IMR-90 (cell line): ENCODE measurements around the gene OPRL1. TPM values are rescaled to one million over a fixed set of nuclear protein-coding genes. Genes with fewer than 3 reads are reported as not detected.

Source experiments
- ATAC-seq: fragments of 200-7000 bp; cut with Tn5 transposase; 2 replicates; pipeline ENCODE4 v1.9.1; 2020; ENCODE audit warnings: low read depth, mild to moderate bottlenecking, moderate library complexity
- BruUV-seq: library from RNA; stranded (reverse); fragments of 400-500 nt; replicated peaks from 2 replicates; lab custom pipeline; 2021; lab: Mats Ljungman, UMichigan
- CTCF ChIA-PET: fragments of 300-600 bp; formaldehyde crosslinking; extraction: SDS; loops from one replicate; lab custom pipeline; 2021; ENCODE audit warnings: antibody characterized with exemption; lab: Yijun Ruan, JAX
- POLR2A ChIA-PET: fragments of 300-600 bp; sonication (Branson Sonifier 250); formaldehyde crosslinking; loops from one replicate; lab custom pipeline; 2022; ENCODE audit warnings: antibody characterized with exemption; ENCODE audit not compliant: unreplicated experiment; lab: Charles Lee
- DNase-seq: peaks from one replicate; pipeline ENCODE4 v3.0.0; 2013
- H2AFZ ChIP-seq: replicated peaks from 2 replicates; pipeline ENCODE3; 2013; ENCODE audit warnings: low read length, mild to moderate bottlenecking; ENCODE audit not compliant: poor library complexity
- H2AK5ac ChIP-seq: 2 replicates; pipeline ENCODE4 v1.6.1; 2013; ENCODE audit warnings: low read depth, low read length, inconsistent platforms
- H2AK9ac ChIP-seq: replicated peaks from 2 replicates; pipeline ENCODE3; 2013; ENCODE audit warnings: mild to moderate bottlenecking, low read depth, low read length, moderate library complexity; ENCODE audit not compliant: poor library complexity
- H2BK120ac ChIP-seq: 2 replicates; pipeline ENCODE4 v1.6.1; 2013; ENCODE audit warnings: low read depth, low read length, inconsistent platforms
- H2BK15ac ChIP-seq: 3 replicates; pipeline ENCODE4 v1.6.1; 2013; ENCODE audit warnings: low read depth, low read length, inconsistent platforms
- H2BK20ac ChIP-seq: 2 replicates; pipeline ENCODE4 v1.6.1; 2013; ENCODE audit warnings: low read depth, mild to moderate bottlenecking, inconsistent platforms, low read length, moderate library complexity
- H2BK5ac ChIP-seq: 2 replicates; pipeline ENCODE4 v1.6.1; 2013; ENCODE audit warnings: mild to moderate bottlenecking, low read depth, low read length, inconsistent platforms; ENCODE audit not compliant: poor library complexity, severe bottlenecking
- H3K14ac ChIP-seq: replicated peaks from 2 replicates; pipeline ENCODE4 v1.6.1; 2013; ENCODE audit warnings: low read depth, low read length, inconsistent platforms
- H3K18ac ChIP-seq: 2 replicates; pipeline ENCODE4 v1.6.1; 2013; ENCODE audit warnings: low read depth, low read length, control low read depth
- H3K23ac ChIP-seq: 2 replicates; pipeline ENCODE4 v1.6.1; 2013; ENCODE audit warnings: low read depth, low read length, inconsistent platforms
- H3K27ac ChIP-seq: 2 replicates; pipeline ENCODE4 v1.5.1; 2013; ENCODE audit warnings: mild to moderate bottlenecking, control low read depth, low read length; ENCODE audit not compliant: insufficient read depth
- H3K27me3 ChIP-seq: 2 replicates; pipeline ENCODE4 v1.6.1; 2013; ENCODE audit warnings: low read length; ENCODE audit not compliant: control insufficient read depth, insufficient read depth
- H3K36me3 ChIP-seq: 2 replicates; pipeline ENCODE4 v1.6.1; 2013; ENCODE audit warnings: low read length, mixed read lengths; ENCODE audit not compliant: control insufficient read depth, insufficient read depth
- H3K4ac ChIP-seq: 2 replicates; pipeline ENCODE4 v1.6.1; 2013; ENCODE audit warnings: low read depth, low read length, inconsistent platforms
- H3K4me1 ChIP-seq: 2 replicates; pipeline ENCODE4 v1.6.1; 2013; ENCODE audit warnings: low read length, mixed read lengths; ENCODE audit not compliant: control insufficient read depth, insufficient read depth
- H3K4me2 ChIP-seq: 2 replicates; pipeline ENCODE4 v1.6.1; 2013; ENCODE audit warnings: low read depth, mild to moderate bottlenecking, control low read depth, low read length, moderate library complexity
- H3K4me3 ChIP-seq: 2 replicates; pipeline ENCODE4 v1.5.1; 2013; ENCODE audit warnings: low read depth, mild to moderate bottlenecking, control low read depth, low read length, moderate library complexity; ENCODE audit not compliant: insufficient read depth
- H3K56ac ChIP-seq: 2 replicates; pipeline ENCODE4 v1.6.1; 2013; ENCODE audit warnings: low read length, inconsistent platforms; ENCODE audit not compliant: insufficient read depth; ENCODE audit errors: extremely low read depth
- H3K79me1 ChIP-seq, 2 experiments: 2 replicates each; pipeline ENCODE4 v1.6.1; 2013; ENCODE audit warnings: low read length in 2 of 2, inconsistent platforms in 1 of 2, low read depth in 1 of 2
- H3K9ac ChIP-seq: 2 replicates; pipeline ENCODE4 v1.6.1; 2013; ENCODE audit warnings: low read depth, low read length, control low read depth
- H3K9me1 ChIP-seq: 2 replicates; pipeline ENCODE4 v1.6.1; 2013; ENCODE audit warnings: low read length, inconsistent platforms; ENCODE audit not compliant: insufficient read depth
- H3K9me3 ChIP-seq: 2 replicates; pipeline ENCODE4 v1.6.1; 2013; ENCODE audit warnings: low read length; ENCODE audit not compliant: control insufficient read depth, insufficient read depth
- H4K20me1 ChIP-seq: 2 replicates; pipeline ENCODE4 v1.6.1; 2013; ENCODE audit warnings: low read length, inconsistent platforms; ENCODE audit not compliant: insufficient read depth
- H4K5ac ChIP-seq: 2 replicates; pipeline ENCODE4 v1.6.1; 2013; ENCODE audit warnings: mild to moderate bottlenecking, low read depth, low read length, control low read depth
- H4K8ac ChIP-seq, 2 experiments: 2 replicates each; pipeline ENCODE4 v1.6.1; 2013; ENCODE audit warnings: low read depth in 2 of 2, low read length in 2 of 2, control low read depth in 1 of 2, inconsistent platforms in 1 of 2
- H4K91ac ChIP-seq: 2 replicates; pipeline ENCODE4 v1.6.1; 2013; ENCODE audit warnings: low read depth, low read length, inconsistent platforms; ENCODE audit not compliant: insufficient read depth
- CEBPB ChIP-seq: IDR thresholded peaks from 2 replicates; pipeline ENCODE4 v1.6.1; 2012; ENCODE audit warnings: low read depth, low read length, improper control_type of control experiment
- CTCF ChIP-seq: conservative IDR thresholded peaks from 2 replicates; pipeline ENCODE4 v1.5.1; 2012; ENCODE audit warnings: mild to moderate bottlenecking, low read depth, low read length, improper control_type of control experiment
- ELK1 ChIP-seq: fragments of 150-350 bp; IDR thresholded peaks from 2 replicates; pipeline ENCODE4 v1.6.1; 2016; ENCODE audit warnings: low read depth, mild to moderate bottlenecking, low read length, moderate library complexity, borderline replicate concordance
- FOS ChIP-seq: fragments of 150-350 bp; IDR thresholded peaks from 2 replicates; pipeline ENCODE4 v1.6.1; 2016; ENCODE audit warnings: low read depth, low read length
- MAFK ChIP-seq: IDR thresholded peaks from 2 replicates; pipeline ENCODE4 v1.6.1; 2012; ENCODE audit warnings: low read depth, low read length, improper control_type of control experiment
- MAZ ChIP-seq: IDR thresholded peaks from 2 replicates; pipeline ENCODE4 v1.6.1; 2012; ENCODE audit warnings: low read depth, mild to moderate bottlenecking, low read length, improper control_type of control experiment, moderate library complexity, borderline replicate concordance
- MXI1 ChIP-seq: IDR thresholded peaks from 2 replicates; pipeline ENCODE4 v1.6.1; 2012; ENCODE audit warnings: low read depth, mild to moderate bottlenecking, low read length, moderate library complexity, borderline replicate concordance
- NFE2L2 ChIP-seq: fragments of 150-350 bp; IDR thresholded peaks from 2 replicates; pipeline ENCODE4 v1.6.1; 2016; ENCODE audit warnings: low read depth, mild to moderate bottlenecking, low read length
- RCOR1 ChIP-seq: IDR thresholded peaks from 2 replicates; pipeline ENCODE4 v1.6.1; 2012; ENCODE audit warnings: mild to moderate bottlenecking, low read length, improper control_type of control experiment; ENCODE audit not compliant: insufficient replicate concordance
- RFX5 ChIP-seq: IDR thresholded peaks from 2 replicates; pipeline ENCODE4 v1.8.0; 2012; ENCODE audit warnings: low read depth, mild to moderate bottlenecking, low read length, moderate library complexity
- SMC3 ChIP-seq: fragments of 150-350 bp; IDR thresholded peaks from 2 replicates; pipeline ENCODE4 v1.6.1; 2016; ENCODE audit warnings: low read depth, mild to moderate bottlenecking, antibody characterized with exemption, low read length, moderate library complexity
- USF2 ChIP-seq: fragments of 150-350 bp; IDR thresholded peaks from 2 replicates; pipeline ENCODE4 v1.6.1; 2017; ENCODE audit warnings: mild to moderate bottlenecking, antibody characterized with exemption, low read length, low read depth
- WGBS, 2 experiments: methylation state at CpG; one replicate each; pipeline versions ENCODE4 v1.1.5 to v1.1.7; 2013; ENCODE audit warnings: missing lambda C conversion rate in 2 of 2; ENCODE audit not compliant: insufficient read length in 1 of 2; ENCODE audit errors: extremely low coverage in 2 of 2; 5-methylcytosine and 5-hydroxymethylcytosine counted together
- dilution Hi-C: fragments of 300-500 bp; cut with HindIII; formaldehyde crosslinking; loops from one replicate; pipeline ENCODE4 v1.14.3; 2018; ENCODE audit warnings: low sequenced_read_pairs; ENCODE audit not compliant: unreplicated experiment
- in situ Hi-C: fragments of 300-500 bp; cut with MboI; formaldehyde crosslinking; loops from 3 replicates; pipeline ENCODE4 v1.14.3; 2019; ENCODE audit warnings: low sequenced_read_pairs, inconsistent platforms, mixed read lengths
- intact Hi-C: fragments of 100-400 bp; cut with micrococcal nuclease; formaldehyde crosslinking; loops from 2 replicates; pipeline ENCODE4 v1.10.0; 2022
- polyA plus RNA-seq, 3 experiments: library from polyadenylated mRNA; depleted of rRNA; stranded (reverse); fragments of >200 nt; gene quantifications; 2 replicates each; pipeline ENCODE4 v1.2.3, GENCODE V29; 2012; ENCODE audit warnings: low replicate concordance in 1 of 3
- total RNA-seq: library from RNA; depleted of rRNA; stranded (reverse); fragments of >200 nt; gene quantifications from 2 replicates; pipeline ENCODE4 v1.2.3, GENCODE V29; 2012

Gene OPRL1
- total and polyA plus RNA-seq, 2 of the 4 experiments (the other 2 are of a cell fraction) = 0.36 to 1.2 TPM

- no peaks in the 10 kb centered on the region for H3K36me3 ChIP-seq
- no peak overlapping the region for H3K27ac ChIP-seq
- H3K9me1 ChIP-seq = no peaks in the 10 kb centered on the region
- 31% methylated on average over 3 of the region's 21 CpGs; no CpG with 5 or more reads in 1 of the 2 experiments for WGBS, 2 experiments
- ATAC-seq (no peak), DNase-seq (no peak)
- intact Hi-C loops = no loop called here
- CTCF ChIA-PET = interaction anchor here (0.9 kb wide), 1 partner anchor 33 kb away, joined by 4 read pairs; no protein-coding TSS in a partner anchor
- no peak overlapping the region for H3K14ac ChIP-seq
- H3K56ac ChIP-seq = no peak overlapping the region
- H2AK9ac ChIP-seq = no peak overlapping the region
- H3K9me3 ChIP-seq = no peaks in the 10 kb centered on the region
- H3K4ac ChIP-seq = no peak overlapping the region
- H2BK20ac ChIP-seq = no peak overlapping the region
- peaks cover 28% of the 10 kb centered on the region; the same call in 1 of the 2 replicates for H3K27me3 ChIP-seq
- H3K4me3 ChIP-seq = no peak overlapping the region
- H3K4me2 ChIP-seq = no peak overlapping the region
- no peaks in the 10 kb centered on the region for H4K20me1 ChIP-seq
- H2BK120ac ChIP-seq = no peak overlapping the region
- no peak overlapping the region for H2BK5ac ChIP-seq
- H3K4me1 ChIP-seq = no peaks in the 10 kb centered on the region
- in situ Hi-C loops = no loop called here
- no peak for TF ChIP-seq MAZ
- no peak for TF ChIP-seq SMC3
- no peak for TF ChIP-seq CEBPB
- no peak for TF ChIP-seq FOS
- TF ChIP-seq MXI1 = no peak
- no peak for TF ChIP-seq CTCF
- no peak for TF ChIP-seq RFX5
- TF ChIP-seq USF2 = no peak
- no peak for TF ChIP-seq NFE2L2
- TF ChIP-seq RCOR1 = no peak
- TF ChIP-seq MAFK = no peak
- TF ChIP-seq ELK1 = no peak
- no peak overlapping the region for H3K23ac ChIP-seq
- H2AK5ac ChIP-seq = no peak overlapping the region
- no peak overlapping the region for H4K91ac ChIP-seq
- no peak overlapping the region for H2AFZ ChIP-seq
- no peak overlapping the region for H4K5ac ChIP-seq
- dilution Hi-C loops = no loop called here
- POLR2A ChIA-PET = no interaction called here
- no peak overlapping the region for H4K8ac ChIP-seq
- no peak overlapping the region for H2BK15ac ChIP-seq
- no peaks in the 10 kb centered on the region for H3K79me1 ChIP-seq
- no TSS peak for BruUV-seq
- H3K9ac ChIP-seq = no peak overlapping the region
- no peak overlapping the region for H3K18ac ChIP-seq
These were observed 36.1 kb downstream of the OPRL1 start for GRCh38 chr20:64116016-64116415.
